ENCODE data around the gene C17orf75. TPM values are rescaled to one million over a fixed set of nuclear protein-coding genes. Genes with fewer than 3 reads are reported as not detected.

The C17orf75 gene
- total and polyA plus RNA-seq, 2 donors (not counting 1 experiment from before 2014, with no cell fraction given) = 11.3 to 24.5 TPM

DNA sequence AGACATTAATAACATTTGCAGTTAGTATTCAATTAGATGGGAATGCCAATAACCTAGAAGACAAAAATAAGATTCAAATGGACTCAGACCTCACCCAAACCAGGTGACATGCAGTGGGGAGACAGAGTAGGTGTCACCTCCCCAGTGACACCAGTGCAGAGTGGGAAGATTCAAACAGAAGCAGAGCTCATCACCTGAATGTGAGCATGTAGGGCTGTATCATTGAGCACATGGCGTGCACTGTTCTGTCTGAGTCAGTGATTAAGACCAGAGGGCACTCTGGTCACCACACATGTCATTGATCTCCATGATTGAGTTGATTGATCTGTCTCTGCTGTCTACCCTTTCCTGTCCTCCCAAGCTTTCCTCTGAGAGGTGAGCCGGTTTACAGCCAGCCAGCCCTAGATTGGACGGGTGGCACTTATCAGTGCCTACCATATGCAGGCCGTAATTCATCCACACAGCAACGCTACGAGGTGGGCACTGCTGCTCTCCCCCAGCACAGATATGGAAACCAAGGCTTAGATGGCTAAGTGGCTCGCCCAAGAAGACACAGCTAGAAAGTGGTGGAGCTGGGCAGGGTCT lies 42.3 kb downstream of the C17orf75 start:
- no peak overlapping the region for H3K27ac ChIP-seq (ENCODE audit: low read length in 2 of 2)
- CTCF ChIA-PET = no interaction called here
- H3K27ac Mint-ChIP-seq = no peak overlapping the region
- DNase-seq (no peak), ATAC-seq (ENCODE audit: low read depth) (no peak)
- POLR2A ChIA-PET = no interaction called here
- no peak overlapping the region for H3K4me3 ChIP-seq (ENCODE audit: control extremely low read depth in 1 of 5, extremely low read depth in 1 of 5, insufficient read depth in 1 of 5, low read depth in 2 of 5, low read length in 4 of 5)
- H3K9me3 Mint-ChIP-seq (ENCODE audit: insufficient read depth) = no peaks in the 10 kb centered on the region
- H3K4me2 ChIP-seq (replicated peaks; ENCODE audit: low read depth, low read length, poor library complexity, severe bottlenecking) = no peak overlapping the region
- H3K27me3 ChIP-seq (replicated peaks in 1 of 4; ENCODE audit: control extremely low read depth in 1 of 4, control insufficient read depth in 3 of 4, insufficient read depth in 4 of 4, low read length in 3 of 4) = no peaks in the 10 kb centered on the region
- H3K9ac ChIP-seq (ENCODE audit: low read length) = no peak overlapping the region
- no peaks in the 10 kb centered on the region for H3K79me2 ChIP-seq (ENCODE audit: control insufficient read depth, insufficient read depth, low read length)
- H3K36me3 ChIP-seq (replicated peaks in 1 of 2; ENCODE audit: control extremely low read depth in 1 of 2, control insufficient read depth in 1 of 2, extremely low read depth in 1 of 2, insufficient read depth in 2 of 2, low read length in 1 of 2) = no peaks in the 10 kb centered on the region
- intact Hi-C loops (cut with micrococcal nuclease) = no loop called here
- H3K4me3 Mint-ChIP-seq = no peak overlapping the region
- H3K4me1 Mint-ChIP-seq = no peaks in the 10 kb centered on the region
- 93% methylated on average over 5 of the region's 7 CpGs for WGBS (ENCODE audit: insufficient coverage)
- H3K9me3 ChIP-seq (ENCODE audit: control extremely low read depth in 1 of 3, control insufficient read depth in 2 of 3, insufficient read depth in 1 of 3, low read length in 2 of 3) = no peaks in the 10 kb centered on the region
- TF ChIP-seq, protein P1, sequence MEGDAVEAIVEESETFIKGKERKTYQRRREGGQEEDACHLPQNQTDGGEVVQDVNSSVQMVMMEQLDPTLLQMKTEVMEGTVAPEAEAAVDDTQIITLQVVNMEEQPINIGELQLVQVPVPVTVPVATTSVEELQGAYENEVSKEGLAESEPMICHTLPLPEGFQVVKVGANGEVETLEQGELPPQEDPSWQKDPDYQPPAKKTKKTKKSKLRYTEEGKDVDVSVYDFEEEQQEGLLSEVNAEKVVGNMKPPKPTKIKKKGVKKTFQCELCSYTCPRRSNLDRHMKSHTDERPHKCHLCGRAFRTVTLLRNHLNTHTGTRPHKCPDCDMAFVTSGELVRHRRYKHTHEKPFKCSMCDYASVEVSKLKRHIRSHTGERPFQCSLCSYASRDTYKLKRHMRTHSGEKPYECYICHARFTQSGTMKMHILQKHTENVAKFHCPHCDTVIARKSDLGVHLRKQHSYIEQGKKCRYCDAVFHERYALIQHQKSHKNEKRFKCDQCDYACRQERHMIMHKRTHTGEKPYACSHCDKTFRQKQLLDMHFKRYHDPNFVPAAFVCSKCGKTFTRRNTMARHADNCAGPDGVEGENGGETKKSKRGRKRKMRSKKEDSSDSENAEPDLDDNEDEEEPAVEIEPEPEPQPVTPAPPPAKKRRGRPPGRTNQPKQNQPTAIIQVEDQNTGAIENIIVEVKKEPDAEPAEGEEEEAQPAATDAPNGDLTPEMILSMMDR (IDR thresholded peaks at IDR 0.05) = no peak
- no peak for TF ChIP-seq EZH2 (IDR thresholded peaks at IDR 0.05; ENCODE audit: borderline replicate concordance, insufficient read depth, low read depth, low read length, poor library complexity, severe bottlenecking)
- H3K27me3 Mint-ChIP-seq = peaks cover 12% of the 10 kb centered on the region
- H3K4me1 ChIP-seq (ENCODE audit: control insufficient read depth in 2 of 2, insufficient read depth in 2 of 2, low read length in 2 of 2) = no peaks in the 10 kb centered on the region
- no peak overlapping the region for H2AFZ ChIP-seq (ENCODE audit: insufficient read depth, low read depth, low read length, poor library complexity, severe bottlenecking)
- no peaks in the 10 kb centered on the region for H4K20me1 ChIP-seq (ENCODE audit: control insufficient read depth, insufficient read depth, low read length, poor library complexity, severe bottlenecking)

DNA sequence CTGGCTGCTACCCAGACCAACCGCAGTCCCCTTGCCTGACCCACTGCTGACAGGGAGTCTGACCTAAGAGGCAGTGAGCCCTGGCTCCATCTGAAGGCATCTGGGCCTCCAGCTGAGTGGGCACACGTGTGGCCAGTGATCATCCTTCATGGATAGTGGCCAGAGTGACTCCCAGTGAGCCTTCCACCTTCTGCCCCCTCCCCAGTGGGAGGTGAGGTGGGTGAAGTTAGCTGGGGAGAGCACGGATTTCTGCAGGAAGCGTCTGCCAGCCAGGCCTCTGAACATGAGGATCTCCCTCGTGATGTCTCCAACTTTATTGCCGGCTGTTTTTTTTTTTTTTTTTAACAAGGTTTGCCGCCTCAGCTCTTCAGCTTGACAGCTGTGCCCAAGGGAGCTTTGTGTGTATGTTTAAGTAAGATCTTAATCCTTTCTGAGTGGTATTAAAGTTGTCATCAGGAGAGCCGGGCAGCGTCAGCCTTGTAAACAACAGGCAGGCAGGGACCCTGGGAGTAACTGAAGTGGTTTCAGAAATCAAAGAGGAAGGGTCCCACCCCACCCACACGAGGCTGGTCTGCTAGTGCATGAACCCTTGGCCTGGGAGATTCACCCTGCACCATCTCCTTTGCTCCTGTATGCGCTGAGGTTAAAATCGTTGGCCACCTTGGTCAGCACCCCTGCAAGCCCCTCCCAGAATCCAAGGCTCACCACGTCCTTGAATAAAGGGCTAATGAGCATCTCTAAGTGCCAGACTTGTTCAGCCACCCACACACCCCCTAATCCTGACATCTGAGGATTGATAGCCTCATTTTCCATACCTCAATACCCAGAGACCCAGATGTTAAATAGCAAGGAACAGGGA lies 43.0 kb downstream of the C17orf75 start:
- Mint-ChIP-seq H3K9me3 (ENCODE audit: insufficient read depth) (no peaks in the 10 kb centered on the region), H3K4me3 (no peak overlapping the region), H3K4me1 (no peaks in the 10 kb centered on the region), H3K27ac (no peak overlapping the region), H3K27me3 (peaks cover 9% of the 10 kb centered on the region)
- intact Hi-C loops (cut with micrococcal nuclease) = no loop called here
- 78% methylated on average over 9 of the region's 13 CpGs for WGBS (ENCODE audit: insufficient coverage)
- Histone ChIP-seq H3K4me3 (ENCODE audit: control extremely low read depth in 1 of 5, extremely low read depth in 1 of 5, insufficient read depth in 1 of 5, low read depth in 2 of 5, low read length in 4 of 5) (no peak overlapping the region), H3K9ac (ENCODE audit: low read length) (no peak overlapping the region), H3K4me1 (ENCODE audit: control insufficient read depth in 2 of 2, insufficient read depth in 2 of 2, low read length in 2 of 2) (no peaks in the 10 kb centered on the region), H3K36me3 (replicated peaks in 1 of 2; ENCODE audit: control extremely low read depth in 1 of 2, control insufficient read depth in 1 of 2, extremely low read depth in 1 of 2, insufficient read depth in 2 of 2, low read length in 1 of 2) (no peaks in the 10 kb centered on the region), H3K27me3 (replicated peaks in 1 of 4; ENCODE audit: control extremely low read depth in 1 of 4, control insufficient read depth in 3 of 4, insufficient read depth in 4 of 4, low read length in 3 of 4) (no peaks in the 10 kb centered on the region), H3K9me3 (ENCODE audit: control extremely low read depth in 1 of 3, control insufficient read depth in 2 of 3, insufficient read depth in 1 of 3, low read length in 2 of 3) (no peaks in the 10 kb centered on the region), H3K27ac (ENCODE audit: low read length in 2 of 2) (no peak overlapping the region), H4K20me1 (ENCODE audit: control insufficient read depth, insufficient read depth, low read length, poor library complexity, severe bottlenecking) (no peaks in the 10 kb centered on the region), H3K4me2 (replicated peaks; ENCODE audit: low read depth, low read length, poor library complexity, severe bottlenecking) (no peak overlapping the region), H3K79me2 (ENCODE audit: control insufficient read depth, insufficient read depth, low read length) (no peaks in the 10 kb centered on the region), H2AFZ (ENCODE audit: insufficient read depth, low read depth, low read length, poor library complexity, severe bottlenecking) (no peak overlapping the region)
- no peak for ATAC-seq (ENCODE audit: low read depth)
- no peak for TF ChIP-seq EZH2 (IDR thresholded peaks at IDR 0.05; ENCODE audit: borderline replicate concordance, insufficient read depth, low read depth, low read length, poor library complexity, severe bottlenecking)
- TF ChIP-seq, protein P1 (IDR thresholded peaks at IDR 0.05) = no peak
- DNase-seq = no peak
- ChIA-PET CTCF (interaction anchor here (1.1 kb wide), 1 partner anchor 21 kb away, joined by 3 read pairs; no protein-coding TSS in a partner anchor), POLR2A (no interaction called here)
